ENCODE measurements around the gene AK9. TPM values are rescaled to one million over a fixed set of nuclear protein-coding genes. Genes with fewer than 3 reads are reported as not detected.

AK9 gene
- total RNA-seq, 1 donor from 2014 or later, result 8.3 TPM

- DNase-seq (ENCODE audit: low spot score), result no peak
- intact Hi-C loops (cut with DNase I), result no loop called here
These were observed 197.1 kb downstream of the AK9 start for GRCh38 chr6:109493865-109494264.

- intact Hi-C loops (cut with DNase I), result no loop called here
These were observed 199.6 kb downstream of the AK9 start for GRCh38 chr6:109491207-109491938.

GRCh38 chr6:109490713-109491112 is 200.3 kb downstream of the AK9 start:
- no peak for DNase-seq (ENCODE audit: low spot score)
- intact Hi-C loops (cut with DNase I), result no loop called here

More at GRCh38 chr6:109491207-109491938, 199.6 kb downstream of the AK9 start:
- DNase-seq (ENCODE audit: low spot score), result no peak

- DNase-seq (ENCODE audit: low spot score), result no peak
- intact Hi-C loops (cut with DNase I), result no loop called here
These were observed 203.0 kb downstream of the AK9 start for GRCh38 chr6:109488001-109488400.

GRCh38 chr6:109486068-109486467 is 204.9 kb downstream of the AK9 start:
- DNase-seq (ENCODE audit: low spot score), result no peak
- intact Hi-C loops (cut with DNase I), result no loop called here

GRCh38 chr6:109485266-109485935 is 205.6 kb downstream of the AK9 start:
- intact Hi-C loops (cut with DNase I), result no loop called here
- no peak for DNase-seq (ENCODE audit: low spot score)

GRCh38 chr6:109484122-109484521 is 206.9 kb downstream of the AK9 start:
- intact Hi-C loops (cut with DNase I), result loop anchor here (5.0 kb wide), 1 partner anchor 42 kb away; the partner anchor contains the start of genes PPIL6 and SMPD2
- no peak for DNase-seq (ENCODE audit: low spot score)

- intact Hi-C loops (cut with DNase I), result loop anchor here (5.0 kb wide), 1 partner anchor 41 kb away; the partner anchor contains the start of genes PPIL6 and SMPD2
- no peak for DNase-seq (ENCODE audit: low spot score)
These were observed 207.3 kb downstream of the AK9 start for GRCh38 chr6:109483735-109484057.

- peak; percentile 95 for DNase-seq (ENCODE audit: low spot score)
- intact Hi-C loops (cut with DNase I), result loop anchor here (5.0 kb wide), 1 partner anchor 41 kb away; the partner anchor contains the start of genes PPIL6 and SMPD2
These were observed 207.9 kb downstream of the AK9 start, which contains the start of gene ZBTB24 for GRCh38 chr6:109482905-109483734. ZBTB24 (minus strand) TSS chr6:109483219; CDS start chr6:109482026, 1,193 bp downstream.

GRCh38 chr6:109480993-109481480 is 210.0 kb downstream of the AK9 start:
- no peak for DNase-seq (ENCODE audit: low spot score)
- intact Hi-C loops (cut with DNase I), result loop anchor here (5.0 kb wide), 1 partner anchor 39 kb away; the partner anchor contains the start of genes PPIL6 and SMPD2

GRCh38 chr6:109478841-109479624 is 212.0 kb downstream of the AK9 start:
- DNase-seq (ENCODE audit: low spot score), result no peak
- intact Hi-C loops (cut with DNase I), result no loop called here

GRCh38 chr6:109478222-109478805 is 212.7 kb downstream of the AK9 start:
- no peak for DNase-seq (ENCODE audit: low spot score)
- intact Hi-C loops (cut with DNase I), result no loop called here

GRCh38 chr6:109477725-109478124 is 213.3 kb downstream of the AK9 start:
- intact Hi-C loops (cut with DNase I), result no loop called here
- no peak for DNase-seq (ENCODE audit: low spot score)

GRCh38 chr6:109477184-109477583 is 213.8 kb downstream of the AK9 start:
- intact Hi-C loops (cut with DNase I), result no loop called here
- no peak for DNase-seq (ENCODE audit: low spot score)

GRCh38 chr6:109475625-109476024 is 215.4 kb downstream of the AK9 start:
- intact Hi-C loops (cut with DNase I), result no loop called here
- no peak for DNase-seq (ENCODE audit: low spot score)

GRCh38 chr6:109474995-109475394 is 216.0 kb downstream of the AK9 start:
- intact Hi-C loops (cut with DNase I), result no loop called here
- no peak for DNase-seq (ENCODE audit: low spot score)

GRCh38 chr6:109473120-109473519 is 217.9 kb downstream of the AK9 start:
- DNase-seq (ENCODE audit: low spot score), result no peak
- intact Hi-C loops (cut with DNase I), result no loop called here

GRCh38 chr6:109472132-109472995 is 218.6 kb downstream of the AK9 start:
- DNase-seq (ENCODE audit: low spot score), result no peak
- intact Hi-C loops (cut with DNase I), result no loop called here
